GM11168 (cell line): Measurements from ENCODE around the gene ADARB2.
"Not testable (repeated sequence)": the region's sequence is repeated elsewhere in the genome, so short reads cannot be mapped to it uniquely, and the experiment has no call there.

Experiments used
- in situ Hi-C: fragments of 300-500 bp; cut with MboI; formaldehyde crosslinking; loops from one replicate; pipeline ENCODE4 v1.12.0; 2022; ENCODE audit warnings: low sequenced_read_pairs; ENCODE audit not compliant: unreplicated experiment

The ADARB2 gene

GRCh38 chr10:1423676-1424253, 313.6 kb downstream of the ADARB2 start:
- in situ Hi-C loops: no loop called here

- in situ Hi-C loops: no loop called here
These were observed 315.1 kb downstream of the ADARB2 start for GRCh38 chr10:1422275-1422674.

DNA sequence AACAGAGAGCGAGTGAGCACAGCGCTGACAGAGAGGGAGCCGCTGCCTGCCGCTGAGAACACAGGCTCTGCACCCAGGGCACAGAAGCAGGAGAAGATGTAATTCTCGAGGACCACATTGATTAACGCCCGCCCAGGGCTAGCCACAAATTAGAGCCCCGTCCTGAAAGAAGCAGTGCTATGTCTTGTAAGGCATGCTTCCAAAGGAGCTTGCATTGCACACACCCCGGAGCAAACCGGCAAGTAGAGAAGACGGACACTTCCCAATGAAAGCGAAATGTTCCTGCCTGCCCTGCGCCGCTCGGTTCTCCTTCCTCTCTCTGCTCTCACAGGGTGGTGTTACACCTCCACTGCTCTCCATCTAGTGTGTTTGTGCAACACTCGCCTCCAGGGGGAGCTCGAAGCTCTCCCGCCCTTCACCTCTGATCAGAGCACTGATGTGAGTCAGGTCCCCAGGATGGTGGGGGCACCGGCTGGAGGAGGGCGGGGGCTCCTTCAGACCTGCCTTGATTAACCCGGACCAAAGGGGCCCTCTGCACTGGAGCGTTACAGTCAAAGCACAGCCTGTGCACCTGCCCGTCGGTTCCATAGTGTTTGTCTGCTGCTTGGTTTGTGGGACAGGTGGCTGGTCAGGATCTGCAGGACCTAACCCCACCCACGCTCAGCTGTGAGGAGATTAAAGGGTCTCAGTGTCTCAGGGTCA, 316.5 kb downstream of the ADARB2 start:
- in situ Hi-C loops: no loop called here

GRCh38 chr10:1419796-1420610, 317.3 kb downstream of the ADARB2 start:
- in situ Hi-C loops: no loop called here

DNA sequence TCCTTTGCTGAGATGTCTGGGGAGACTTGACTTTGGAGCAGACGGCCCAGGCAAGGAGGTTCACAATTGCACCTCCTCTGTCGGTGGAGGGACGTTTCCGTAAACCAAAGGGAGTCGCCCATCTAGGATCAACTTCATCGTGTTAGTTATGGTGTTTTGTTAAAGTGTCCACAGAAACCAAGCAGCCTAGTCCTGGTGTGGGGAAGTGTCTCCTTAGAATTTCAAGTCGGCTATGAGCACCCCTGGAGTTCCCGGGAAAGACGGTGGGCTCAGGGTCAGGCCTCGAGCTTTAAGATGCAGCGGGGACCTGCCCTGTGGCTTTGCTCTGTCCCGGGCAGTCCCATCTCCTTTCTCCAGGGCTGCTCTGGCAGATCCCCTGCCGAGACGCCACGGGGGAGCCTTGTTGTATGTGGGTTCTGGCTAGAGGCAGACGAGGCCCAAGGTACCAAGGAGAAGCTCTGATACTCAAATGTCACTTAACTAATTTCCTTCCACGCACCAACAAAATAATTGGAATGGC, 319.2 kb downstream of the ADARB2 start:
- in situ Hi-C loops: no loop called here

GRCh38 chr10:1417574-1417973, 319.8 kb downstream of the ADARB2 start:
- in situ Hi-C loops: no loop called here

GRCh38 chr10:1416456-1417037, 320.8 kb downstream of the ADARB2 start:
- in situ Hi-C loops: no loop called here

DNA sequence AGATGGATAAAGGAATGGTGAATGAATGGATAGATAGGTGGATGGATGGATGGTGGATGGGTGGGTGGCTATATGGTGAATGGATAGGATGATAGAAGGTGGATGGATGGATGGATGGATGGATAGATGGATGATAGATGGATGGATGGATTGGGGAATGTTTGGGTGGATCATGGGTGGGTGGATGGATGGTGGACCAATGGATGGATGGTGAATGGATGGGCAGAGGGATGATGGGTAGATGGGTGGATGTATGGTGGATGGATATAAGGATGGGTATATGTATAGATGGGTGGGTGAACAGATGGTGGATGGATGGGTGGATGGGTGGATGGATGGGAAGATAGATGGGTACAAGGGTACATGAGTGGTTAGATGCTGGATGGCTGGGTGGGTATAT, 322.4 kb downstream of the ADARB2 start:
- in situ Hi-C loops: no loop called here

DNA sequence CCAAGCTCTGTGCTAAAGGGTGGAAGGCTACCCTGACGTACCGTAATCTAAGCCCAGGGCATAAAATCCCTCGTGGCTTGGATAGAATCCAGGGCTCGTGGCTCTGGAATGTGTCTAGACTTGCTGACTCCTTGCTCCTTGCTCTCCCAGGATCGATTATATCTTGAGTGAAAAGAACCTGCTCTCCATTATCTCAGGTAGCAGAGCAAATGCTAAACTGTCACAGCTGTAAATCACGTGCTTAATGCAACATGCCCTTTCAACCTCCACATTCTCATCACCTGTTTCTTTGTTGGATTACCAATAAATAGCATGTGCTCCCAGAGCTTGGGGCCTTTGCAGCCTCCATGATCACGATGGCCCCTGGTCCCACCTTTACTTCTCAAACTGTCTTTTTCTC, 323.0 kb downstream of the ADARB2 start:
- in situ Hi-C loops: not testable (repeated sequence)

- in situ Hi-C loops: no loop called here
These were observed 323.5 kb downstream of the ADARB2 start for GRCh38 chr10:1413823-1414222.

- in situ Hi-C loops: no loop called here
These were observed 324.1 kb downstream of the ADARB2 start for GRCh38 chr10:1413256-1413655.

DNA sequence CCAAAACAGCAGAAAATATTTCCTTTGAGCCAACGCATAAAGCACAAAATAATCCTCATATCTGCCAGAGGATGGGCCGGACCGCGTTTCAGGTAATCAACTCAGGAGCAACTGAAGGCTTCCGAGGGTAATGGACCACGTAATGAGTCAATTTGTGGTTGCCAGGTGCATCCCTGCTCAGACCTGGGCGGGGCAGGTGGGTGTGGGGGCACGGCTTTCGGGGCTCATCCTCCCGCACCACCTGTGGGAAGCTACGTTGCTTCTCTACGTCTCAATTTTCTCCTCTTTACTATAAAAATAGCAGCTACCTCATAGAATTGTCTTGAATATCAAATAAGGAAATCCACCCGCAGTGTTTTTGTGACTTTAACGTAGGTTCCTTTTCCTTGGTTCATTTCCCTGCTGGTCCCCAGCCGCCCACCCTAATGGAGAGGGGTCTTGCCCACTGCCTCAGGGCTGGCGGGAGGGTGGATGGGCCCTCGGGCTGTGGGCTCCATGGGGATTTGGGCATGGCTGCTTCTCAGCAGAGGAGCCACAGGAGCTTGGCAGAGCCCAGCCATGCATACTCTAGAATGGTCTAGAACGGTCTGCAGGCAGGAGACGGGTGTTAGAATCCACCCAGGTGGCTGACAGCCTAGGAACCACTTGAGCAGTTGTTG, 324.7 kb downstream of the ADARB2 start:
- in situ Hi-C loops: no loop called here

DNA sequence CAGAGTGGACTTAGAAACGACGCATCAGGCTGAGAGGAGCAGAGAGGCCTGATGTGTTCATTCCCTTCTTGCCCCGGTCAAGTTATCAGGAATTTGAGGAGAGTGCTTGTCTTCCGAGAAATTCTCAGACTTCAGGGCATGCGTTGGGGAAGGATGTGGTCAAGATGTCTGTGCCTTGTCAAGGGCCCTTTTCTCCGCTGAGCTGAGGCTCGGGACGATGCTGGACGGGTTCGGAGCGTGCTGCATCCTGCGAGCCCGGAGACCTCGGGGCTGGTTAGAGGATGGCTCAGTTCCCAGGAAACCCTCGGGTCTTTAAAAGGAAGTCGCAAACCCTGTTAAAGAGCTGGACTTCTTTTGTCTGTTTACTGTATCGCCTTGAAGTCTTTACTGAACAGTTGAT, 325.4 kb downstream of the ADARB2 start:
- in situ Hi-C loops: no loop called here

DNA sequence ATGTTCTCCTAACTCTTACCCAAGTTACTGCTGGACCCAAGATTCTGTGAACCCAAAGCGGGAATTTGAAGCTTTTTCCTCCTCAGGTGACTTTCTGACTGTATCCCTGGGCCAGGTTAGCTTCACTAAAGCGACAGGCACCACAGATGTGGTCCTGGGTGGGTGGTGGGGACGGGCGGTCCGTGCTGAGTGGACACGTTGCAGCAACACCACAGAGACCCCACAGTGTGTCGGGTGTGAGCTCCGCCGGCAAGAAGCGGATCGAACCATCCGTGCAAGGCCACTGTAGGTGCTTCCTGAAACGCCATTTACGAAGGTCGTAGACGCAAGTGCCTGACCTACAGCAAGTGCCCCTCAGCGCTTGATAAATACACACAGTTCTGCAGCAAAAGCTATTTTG, 325.9 kb downstream of the ADARB2 start:
- in situ Hi-C loops: no loop called here

DNA sequence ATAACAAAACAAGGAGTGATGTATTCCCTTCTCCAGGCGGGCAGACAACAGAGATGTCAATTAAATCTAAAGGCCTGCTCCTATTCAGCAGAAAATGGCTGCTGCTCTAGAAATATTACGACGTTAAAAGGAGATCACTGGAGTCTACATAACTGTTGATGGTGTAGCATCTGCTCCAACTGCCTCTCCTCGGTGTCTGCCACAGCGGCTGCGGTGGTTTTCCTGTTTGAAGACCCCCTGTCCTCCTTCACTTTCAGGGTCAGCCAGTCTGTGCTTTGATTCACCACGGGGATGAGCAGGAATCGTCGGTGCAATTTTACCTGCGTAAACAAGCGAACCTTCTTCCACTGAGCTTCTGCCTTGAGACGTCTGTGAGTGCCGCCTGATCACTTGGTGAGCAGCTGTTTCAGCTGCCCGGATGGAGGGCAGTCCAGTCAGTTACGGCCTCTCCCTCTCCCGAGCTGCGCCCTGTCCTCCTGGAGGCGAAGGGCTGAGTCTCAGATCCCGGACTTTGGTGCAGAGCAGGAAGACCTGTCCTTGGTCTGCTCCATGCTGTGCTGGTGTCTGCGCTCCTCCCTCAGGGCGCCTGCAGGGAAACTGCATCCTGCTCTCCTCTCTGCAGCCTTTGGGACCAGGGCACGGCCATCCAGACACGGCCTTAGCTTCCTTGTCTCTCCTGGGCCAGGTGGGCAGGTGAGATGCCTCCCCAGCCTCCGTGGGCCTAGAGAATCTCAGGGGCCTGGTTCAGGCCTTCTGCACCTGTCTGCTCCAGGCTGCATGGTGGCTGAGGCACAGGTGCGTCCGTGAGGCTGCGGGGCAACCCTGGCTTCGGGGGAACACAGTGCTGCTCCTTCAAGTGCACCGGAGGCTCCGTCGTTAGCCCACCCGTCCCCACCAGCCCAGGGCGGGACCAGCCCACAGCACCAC, 326.6 kb downstream of the ADARB2 start:
- in situ Hi-C loops: no loop called here

GRCh38 chr10:1410032-1410431, 327.3 kb downstream of the ADARB2 start:
- in situ Hi-C loops: no loop called here

DNA sequence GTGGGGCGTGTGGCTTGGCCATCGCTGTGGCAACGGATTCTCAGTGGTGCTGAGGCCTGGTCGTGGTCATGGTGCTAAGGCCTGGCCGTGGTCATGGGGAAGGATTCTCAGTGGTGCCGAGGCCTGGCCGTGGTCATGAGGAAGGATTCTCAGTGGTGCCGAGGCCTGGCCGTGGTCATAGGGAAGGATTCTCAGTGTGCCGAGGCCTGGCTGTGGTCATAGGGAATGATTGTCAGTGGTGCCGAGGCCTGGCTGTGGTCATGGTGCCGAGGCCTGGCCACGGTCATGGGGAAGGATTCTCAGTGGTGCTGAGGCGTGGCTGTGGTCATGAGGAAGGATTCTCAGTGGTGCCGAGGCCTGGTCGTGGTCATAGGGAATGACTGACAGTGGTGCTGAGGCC, 327.9 kb downstream of the ADARB2 start:
- in situ Hi-C loops: no loop called here

GRCh38 chr10:1408651-1409367, 328.5 kb downstream of the ADARB2 start:
- in situ Hi-C loops: no loop called here
